GM19099 (cell line): ENCODE data around the gene METRNL.

Experiments
- POLR2A ChIP-seq: IDR thresholded peaks from 3 replicates; pipeline ENCODE4 v1.6.1; 2011; ENCODE audit warnings: low read depth; ENCODE audit not compliant: insufficient read length; ENCODE audit errors: extremely low read depth

METRNL gene

GRCh38 chr17:83079352-83079747 is at the start of gene METRNL:
METRNL (plus strand) TSS chr17:83079609; CDS start chr17:83079816, 207 bp downstream.
- TF ChIP-seq POLR2A: peak; percentile 25

- TF ChIP-seq POLR2A: no peak
Observed at GRCh38 chr17:83030432-83030831, 49.0 kb upstream of the METRNL start.

GRCh38 chr17:83031321-83031945 is 48.0 kb upstream of the METRNL start:
- TF ChIP-seq POLR2A: no peak

GRCh38 chr17:83032781-83033180 is 46.6 kb upstream of the METRNL start:
- TF ChIP-seq POLR2A: no peak

GRCh38 chr17:83034525-83034924 is 44.9 kb upstream of the METRNL start:
- no peak for TF ChIP-seq POLR2A

- TF ChIP-seq POLR2A: no peak
Observed at GRCh38 chr17:83035722-83036121, 43.7 kb upstream of the METRNL start.

- TF ChIP-seq POLR2A: no peak
Observed at GRCh38 chr17:83036193-83036592, 43.2 kb upstream of the METRNL start.

- TF ChIP-seq POLR2A: no peak
Observed at GRCh38 chr17:83036666-83037065, 42.7 kb upstream of the METRNL start.

GRCh38 chr17:83037084-83037873 is 42.1 kb upstream of the METRNL start:
- TF ChIP-seq POLR2A: no peak

GRCh38 chr17:83037874-83038165 is 41.6 kb upstream of the METRNL start:
- no peak for TF ChIP-seq POLR2A

GRCh38 chr17:83041305-83041704 is 38.1 kb upstream of the METRNL start:
- no peak for TF ChIP-seq POLR2A

- no peak for TF ChIP-seq POLR2A
Observed at GRCh38 chr17:83042522-83043158, 36.8 kb upstream of the METRNL start.

GRCh38 chr17:83046448-83047181 is 32.8 kb upstream of the METRNL start:
- TF ChIP-seq POLR2A: no peak

- no peak for TF ChIP-seq POLR2A
Observed at GRCh38 chr17:83047182-83047478, 32.3 kb upstream of the METRNL start.

- no peak for TF ChIP-seq POLR2A
Observed at GRCh38 chr17:83050651-83051395, 28.6 kb upstream of the METRNL start.
